Cardiac fibroblast (primary cell): ENCODE data around the gene ZNF607.

Experiments
- DNase-seq, 2 donors: peaks; one replicate each; pipeline versions ENCODE4 v3.0.0 to v3.0.0-alpha.2; 2010; ENCODE audit warnings: low read depth in 2 of 2
- H3K4me3 ChIP-seq, 2 donors: replicated peaks in 1 of 2; 1 replicate in 1 of 2; 2 replicates in 1 of 2; pipeline ENCODE4 v1.5.1; 2011; ENCODE audit warnings: low read depth in 2 of 2, low read length in 2 of 2, mild to moderate bottlenecking in 2 of 2, moderate library complexity in 1 of 2
- TF ChIP-seq, protein P1 (sequence below): IDR thresholded peaks from one replicate; pipeline ENCODE4 v1.5.1; 2011; ENCODE audit warnings: low read depth, mild to moderate bottlenecking, low read length, inconsistent platforms

The ZNF607 gene

DNA sequence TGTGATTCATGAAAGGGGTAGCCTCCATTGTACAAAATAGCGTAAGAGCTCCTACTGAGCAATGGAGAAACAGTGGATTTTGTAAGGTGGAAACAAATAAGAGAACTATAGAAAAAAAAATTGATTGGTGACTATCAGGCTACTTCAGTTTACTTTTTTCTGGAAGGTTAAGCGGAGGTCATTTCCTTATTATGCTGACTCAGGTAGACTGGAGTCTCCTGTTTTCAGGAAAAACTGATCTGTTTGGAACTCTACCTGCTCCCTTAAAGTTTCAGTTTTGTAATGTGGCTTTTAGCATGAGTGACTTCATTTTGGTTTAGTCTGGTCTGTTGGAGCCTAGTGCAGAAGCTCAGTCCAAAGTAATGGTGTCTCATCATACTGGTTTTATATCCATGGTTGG lies 3.4 kb downstream of the ZNF607 start:
- H3K4me3 ChIP-seq = no peak overlapping the region
- no peak for DNase-seq
- TF ChIP-seq, protein P1, sequence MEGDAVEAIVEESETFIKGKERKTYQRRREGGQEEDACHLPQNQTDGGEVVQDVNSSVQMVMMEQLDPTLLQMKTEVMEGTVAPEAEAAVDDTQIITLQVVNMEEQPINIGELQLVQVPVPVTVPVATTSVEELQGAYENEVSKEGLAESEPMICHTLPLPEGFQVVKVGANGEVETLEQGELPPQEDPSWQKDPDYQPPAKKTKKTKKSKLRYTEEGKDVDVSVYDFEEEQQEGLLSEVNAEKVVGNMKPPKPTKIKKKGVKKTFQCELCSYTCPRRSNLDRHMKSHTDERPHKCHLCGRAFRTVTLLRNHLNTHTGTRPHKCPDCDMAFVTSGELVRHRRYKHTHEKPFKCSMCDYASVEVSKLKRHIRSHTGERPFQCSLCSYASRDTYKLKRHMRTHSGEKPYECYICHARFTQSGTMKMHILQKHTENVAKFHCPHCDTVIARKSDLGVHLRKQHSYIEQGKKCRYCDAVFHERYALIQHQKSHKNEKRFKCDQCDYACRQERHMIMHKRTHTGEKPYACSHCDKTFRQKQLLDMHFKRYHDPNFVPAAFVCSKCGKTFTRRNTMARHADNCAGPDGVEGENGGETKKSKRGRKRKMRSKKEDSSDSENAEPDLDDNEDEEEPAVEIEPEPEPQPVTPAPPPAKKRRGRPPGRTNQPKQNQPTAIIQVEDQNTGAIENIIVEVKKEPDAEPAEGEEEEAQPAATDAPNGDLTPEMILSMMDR = no peak

- TF ChIP-seq, protein P1 = no peak
- H3K4me3 ChIP-seq = no peak overlapping the region
- no peak for DNase-seq
These were observed 13.4 kb downstream of the ZNF607 start for GRCh38 chr19:37706052-37706605.

- peak in 1 of 2 donors; percentile 1 for DNase-seq
- TF ChIP-seq, protein P1 = no peak
These were observed 20.5 kb downstream of the ZNF607 start for GRCh38 chr19:37699057-37699456.

DNA sequence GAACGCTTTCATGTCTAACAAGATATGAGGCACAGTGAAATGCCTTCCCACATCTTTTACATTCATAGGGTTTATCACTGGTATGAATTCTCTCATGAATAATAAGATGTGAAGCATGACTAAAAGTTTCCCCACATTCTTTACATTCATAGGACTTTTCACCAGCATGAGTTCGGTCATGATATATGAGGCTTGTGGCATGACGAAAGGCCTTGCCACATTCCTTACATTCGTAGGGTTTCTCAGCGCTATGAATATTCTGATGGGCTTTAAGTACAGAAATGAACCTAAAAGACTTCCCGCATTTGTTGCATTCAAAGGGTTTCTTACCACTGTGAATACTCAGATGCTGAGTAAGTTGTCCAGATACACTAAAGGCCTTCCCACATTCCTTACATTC lies 21.3 kb downstream of the ZNF607 start:
- TF ChIP-seq, protein P1 = no peak
- peak in 1 of 2 donors; percentile 5 for DNase-seq
- H3K4me3 ChIP-seq = no peak overlapping the region

More at GRCh38 chr19:37699057-37699456, 20.5 kb downstream of the ZNF607 start:
- H3K4me3 ChIP-seq = no peak overlapping the region

GRCh38 chr19:37695144-37695899 lies 24.2 kb downstream of the ZNF607 start:
- DNase-seq = no peak
- no peak overlapping the region for H3K4me3 ChIP-seq
- TF ChIP-seq, protein P1 = no peak

GRCh38 chr19:37692956-37693620 lies 26.5 kb downstream of the ZNF607 start:
- no peak overlapping the region for H3K4me3 ChIP-seq
- no peak for DNase-seq
- TF ChIP-seq, protein P1 = no peak
